Activated CD8-positive, alpha-beta memory T cell treated with anti-CD3 and anti-CD28 coated beads for 48 hours (primary cell): ENCODE data around the gene NEDD4L.

Experiments
- DNase-seq, 3 experiments: peaks; one replicate each; pipeline ENCODE4 v3.0.0-alpha.2; 2020; ENCODE audit warnings: low read depth in 2 of 3, low spot score in 2 of 3

NEDD4L gene

GRCh38 chr18:58205443-58206160 is 161.6 kb downstream of the NEDD4L start:
- no peak for DNase-seq

DNA sequence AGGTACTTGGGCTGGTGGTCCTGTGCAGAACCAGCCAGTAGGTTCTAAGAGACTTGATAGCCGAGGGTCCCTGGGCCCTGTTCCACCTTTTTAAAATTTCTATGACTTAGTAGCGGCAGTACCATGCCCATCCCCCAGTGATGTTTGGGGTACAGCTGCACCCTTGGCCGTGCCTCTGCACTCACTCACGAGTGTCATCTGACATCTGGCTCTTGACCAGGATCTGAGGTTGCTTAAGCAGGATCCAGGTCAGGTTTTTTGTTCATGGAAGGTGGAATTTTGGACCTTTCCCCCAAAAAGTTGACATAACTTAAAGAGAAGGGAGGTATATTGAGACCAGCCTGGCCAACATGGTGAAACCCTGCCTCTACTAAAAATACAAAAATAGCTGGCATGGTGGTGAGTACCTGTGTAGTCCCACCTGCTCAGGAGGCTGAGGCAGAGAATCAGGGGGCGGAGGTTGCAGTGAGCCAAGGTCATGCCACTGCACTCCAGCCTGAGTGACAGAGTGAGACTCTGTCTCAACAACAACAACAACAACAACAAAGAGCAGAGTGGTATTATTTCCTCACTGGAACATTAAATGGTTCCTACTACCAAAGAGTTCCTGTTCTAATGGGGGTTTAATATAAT is 163.6 kb downstream of the NEDD4L start:
- no peak for DNase-seq

- DNase-seq, result no peak
Measured at GRCh38 chr18:58208207-58208932, 164.3 kb downstream of the NEDD4L start.

- no peak for DNase-seq
Measured at GRCh38 chr18:58209326-58209725, 165.3 kb downstream of the NEDD4L start.

- DNase-seq, result no peak
Measured at GRCh38 chr18:58211510-58211909, 167.5 kb downstream of the NEDD4L start.

DNA sequence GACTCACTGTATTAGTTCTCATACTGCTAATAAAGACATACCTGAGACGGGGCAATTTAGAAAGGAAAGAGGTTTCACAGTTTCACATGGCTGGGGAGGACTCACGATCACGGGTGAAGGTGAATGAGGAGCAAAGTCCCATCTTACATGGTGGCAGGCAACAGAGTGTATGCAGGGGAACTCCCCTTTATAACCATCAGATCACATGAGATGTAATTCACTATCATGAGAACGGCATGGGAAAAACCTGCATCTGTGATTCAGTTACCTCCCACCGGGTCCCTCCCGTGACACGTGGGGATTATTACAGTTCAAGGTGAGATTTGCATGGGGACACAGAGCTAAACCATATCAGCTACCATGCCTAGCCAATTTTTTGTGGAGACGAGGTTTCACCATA is 168.2 kb downstream of the NEDD4L start:
- no peak for DNase-seq

DNA sequence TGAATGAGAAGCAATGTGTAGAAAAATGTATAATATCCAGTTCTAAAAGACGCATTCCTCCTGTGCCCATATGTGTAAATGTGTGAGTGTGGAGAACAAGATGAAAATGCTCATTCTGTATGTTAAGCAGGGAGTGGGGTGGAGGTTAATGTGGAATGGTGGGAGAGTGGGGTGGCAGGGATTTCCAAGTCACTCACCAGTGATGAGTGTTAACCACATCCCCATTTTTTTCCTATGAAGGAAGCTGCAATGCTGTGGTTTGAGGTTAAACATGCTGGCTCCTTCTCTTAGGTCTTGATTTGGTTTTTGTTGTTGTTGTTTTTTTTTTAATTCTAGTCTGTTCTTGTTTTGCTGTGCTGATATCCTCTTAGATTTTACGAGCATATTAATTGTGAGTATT is 169.4 kb downstream of the NEDD4L start:
- DNase-seq, result no peak

- DNase-seq, result no peak
Measured at GRCh38 chr18:58215011-58215410, 171.0 kb downstream of the NEDD4L start.

- DNase-seq, result no peak
Measured at GRCh38 chr18:58216071-58216481, 172.1 kb downstream of the NEDD4L start.

DNA sequence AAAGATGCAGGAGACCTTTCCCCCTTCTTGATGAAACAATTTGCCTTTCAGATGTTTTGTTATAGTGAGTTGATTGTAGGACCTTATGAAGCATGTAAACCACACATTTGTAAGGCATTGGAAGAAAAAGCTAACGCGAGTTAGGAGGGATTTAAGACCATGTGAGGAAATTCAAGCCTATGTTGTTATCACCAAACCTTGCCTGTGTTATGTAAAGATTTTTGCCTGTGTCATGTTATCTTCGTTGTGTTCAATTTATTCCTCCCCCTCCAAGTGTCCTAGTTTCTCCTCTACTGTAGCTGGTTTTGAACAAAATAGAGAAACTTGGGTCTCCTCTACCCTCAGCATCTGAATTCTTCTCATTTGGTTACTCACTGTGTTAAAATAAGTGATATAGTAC is 173.0 kb downstream of the NEDD4L start:
- DNase-seq, result no peak

GRCh38 chr18:58218117-58218516 is 174.1 kb downstream of the NEDD4L start:
- no peak for DNase-seq

DNA sequence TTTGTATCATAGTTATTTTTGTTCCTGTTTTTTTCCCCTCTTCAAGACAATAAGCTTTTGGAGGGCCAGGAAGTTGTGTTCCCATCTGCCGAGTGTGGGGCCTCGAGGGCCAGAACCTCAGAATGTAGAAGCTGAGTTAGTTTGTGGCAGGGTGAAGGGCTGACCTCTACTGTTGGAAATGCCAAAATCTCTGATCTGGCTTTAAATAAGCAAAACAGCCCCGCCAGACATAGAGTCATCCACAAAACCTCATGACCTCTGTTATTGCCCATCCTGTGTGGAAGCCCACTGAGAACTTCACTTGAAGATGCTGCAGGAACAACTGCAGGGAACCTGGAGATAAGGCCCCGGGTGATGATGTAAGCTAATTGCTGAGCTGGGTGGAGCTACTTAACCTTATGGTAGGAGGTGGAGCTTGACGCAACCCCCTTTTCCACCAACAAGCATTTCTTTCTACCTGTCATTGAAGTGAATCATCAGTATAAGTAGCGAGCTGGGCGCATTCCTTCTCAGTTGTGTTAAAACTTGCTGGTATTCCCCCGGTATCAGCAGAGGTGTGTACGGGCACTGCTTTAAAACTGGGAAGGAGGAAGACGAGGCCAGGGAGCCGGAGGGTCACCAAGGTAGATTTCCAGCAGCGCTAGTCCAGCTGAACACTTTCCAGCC is 177.2 kb downstream of the NEDD4L start:
- no peak for DNase-seq

GRCh38 chr18:58222432-58223125 is 178.6 kb downstream of the NEDD4L start:
- DNase-seq, result no peak

DNA sequence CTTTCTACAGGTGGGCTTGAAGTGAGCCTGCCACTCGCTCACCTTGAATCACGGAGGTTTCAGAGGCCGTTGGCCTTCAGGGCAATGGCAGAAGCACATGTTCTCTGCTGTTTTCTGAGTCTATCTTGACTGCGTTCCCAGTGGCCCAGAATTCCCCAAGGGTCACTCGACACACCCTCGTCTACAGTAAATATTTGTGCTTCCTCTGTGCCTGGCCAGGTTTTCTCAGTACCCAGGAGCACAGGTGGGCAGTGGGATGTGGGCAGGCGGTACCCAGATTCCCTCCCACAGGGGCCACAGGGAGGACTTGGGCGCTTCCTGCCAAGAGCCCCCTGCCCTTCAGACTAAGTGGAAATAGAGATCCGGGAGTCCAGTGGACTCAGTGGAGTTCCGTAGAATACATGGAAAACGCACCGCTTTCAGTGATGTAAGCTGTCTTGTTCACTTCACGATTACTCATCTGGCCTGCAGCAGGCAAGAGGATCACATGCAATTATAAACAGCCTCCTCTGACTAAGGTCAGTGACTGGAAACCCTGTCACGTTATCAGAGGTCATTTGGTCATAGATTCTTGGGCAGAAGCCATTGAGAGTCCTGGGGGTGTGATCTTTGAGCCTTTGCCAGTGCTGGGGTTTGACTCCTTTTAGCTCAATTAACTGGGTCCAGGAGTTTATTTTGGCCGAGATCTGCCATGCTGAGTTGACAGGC is 179.8 kb downstream of the NEDD4L start:
- DNase-seq, result no peak

- no peak for DNase-seq
Measured at GRCh38 chr18:58224425-58224750, 180.4 kb downstream of the NEDD4L start.

DNA sequence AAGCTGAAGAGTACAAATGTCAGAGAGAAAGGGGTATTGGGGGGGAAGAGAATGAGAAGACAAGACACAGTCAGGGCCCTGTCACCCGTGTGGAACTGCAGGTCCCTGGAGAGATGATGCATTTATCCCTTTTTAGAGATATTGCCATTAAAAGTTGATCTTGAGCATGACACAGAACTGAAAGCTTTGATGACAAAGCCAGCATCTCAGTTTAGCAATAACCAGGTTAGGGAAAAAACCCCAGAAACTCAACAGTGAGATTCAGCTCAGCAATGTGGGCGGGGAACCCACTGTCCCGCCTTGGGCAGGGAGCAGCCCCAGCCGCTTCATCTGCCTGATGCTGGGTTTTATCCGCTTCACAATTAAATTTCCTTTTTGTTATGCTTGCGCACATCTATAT is 181.1 kb downstream of the NEDD4L start:
- peak in 1 of 3 experiments; percentile 4 for DNase-seq

GRCh38 chr18:58226429-58226828 is 182.4 kb downstream of the NEDD4L start:
- DNase-seq, result no peak

- no peak for DNase-seq
Measured at GRCh38 chr18:58227361-58227930, 183.4 kb downstream of the NEDD4L start.

GRCh38 chr18:58228176-58228575 is 184.2 kb downstream of the NEDD4L start:
- DNase-seq, result no peak

DNA sequence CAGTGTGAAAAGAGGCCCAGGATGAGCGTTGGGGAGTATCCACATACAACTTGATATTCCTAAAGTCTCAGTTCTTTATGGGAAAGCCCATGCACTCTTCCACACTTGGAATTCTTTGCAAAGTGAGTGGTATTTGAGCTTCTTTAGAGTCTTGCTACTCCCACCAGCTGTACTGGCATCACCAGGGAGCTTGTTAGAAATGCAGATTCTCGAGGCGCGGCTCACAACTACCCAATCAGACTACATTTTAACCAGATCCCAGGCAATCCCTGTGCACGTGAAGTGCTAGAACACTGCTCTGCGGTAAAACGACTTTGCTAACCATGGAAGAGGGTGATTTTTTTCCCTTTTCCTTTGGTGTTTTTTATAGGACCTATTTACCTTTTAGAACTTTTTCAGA is 184.7 kb downstream of the NEDD4L start:
- no peak for DNase-seq
